ENCODE measurements around the gene LZTS3. TPM values are rescaled to one million over a fixed set of nuclear protein-coding genes. Genes with fewer than 3 reads are reported as not detected.

The LZTS3 gene
- total and polyA plus RNA-seq, 2 of the 13 experiments (the other 11 are each of a cell fraction or from before 2014, with no cell fraction given), result 10.1 to 31.3 TPM

- TF ChIP-seq ZNF34 (CRISPR knock-in tag; IDR thresholded peaks at IDR 0.05; ENCODE audit: borderline replicate concordance) (no peak; the same call in 1 of the 2 replicates), PHB2 (IDR thresholded peaks at IDR 0.05; ENCODE audit: partially characterized antibody) (no peak), PHF21A (CRISPR knock-in tag; IDR thresholded peaks at IDR 0.05) (no peak), ZNF841 (CRISPR knock-in tag; IDR thresholded peaks at IDR 0.05; ENCODE audit: borderline replicate concordance) (peak; percentile 64; the same call in 1 of the 2 replicates), ZNF709 (CRISPR knock-in tag; IDR thresholded peaks at IDR 0.05) (peak; percentile 5; the same call in 1 of the 2 replicates), ZNF782 (CRISPR knock-in tag; IDR thresholded peaks at IDR 0.05; ENCODE audit: borderline replicate concordance) (no peak), HOMEZ (CRISPR knock-in tag; IDR thresholded peaks at IDR 0.05; ENCODE audit: low read depth) (no peak), CHCHD3 (CRISPR knock-in tag; IDR thresholded peaks at IDR 0.05) (0 out of 2 replicates have a peak, but pooled peaks have one; percentile 27), ZNF367 (CRISPR knock-in tag; IDR thresholded peaks at IDR 0.05; ENCODE audit: borderline replicate concordance) (peak; percentile 66; the same call in 1 of the 2 replicates), ZBTB37 (CRISPR knock-in tag; IDR thresholded peaks at IDR 0.05) (peak; percentile 79; the same call in 1 of the 2 replicates), TERF1 (CRISPR knock-in tag; IDR thresholded peaks at IDR 0.05) (no peak; the same call in 1 of the 2 replicates), ZBTB33 (CRISPR knock-in tag; IDR thresholded peaks at IDR 0.05) (no peak), MYC (CRISPR knock-in tag; IDR thresholded peaks at IDR 0.05; ENCODE audit: borderline replicate concordance) (no peak), TAF15 (IDR thresholded peaks at IDR 0.05; ENCODE audit: low read depth, low read length, poor library complexity, severe bottlenecking) (no peak), SP140L (CRISPR knock-in tag; IDR thresholded peaks at IDR 0.05; ENCODE audit: borderline replicate concordance) (0 out of 2 replicates have a peak, but pooled peaks have one; percentile 32), ZNF672 (CRISPR knock-in tag; IDR thresholded peaks at IDR 0.05) (peak; percentile 65; the same call in 1 of the 2 replicates), ZNF205 (CRISPR knock-in tag; IDR thresholded peaks at IDR 0.05) (no peak), ZNF552 (CRISPR knock-in tag; IDR thresholded peaks at IDR 0.05; ENCODE audit: borderline replicate concordance) (no peak), PLRG1 (conservative IDR thresholded peaks at IDR 0.05) (no peak), NFRKB (IDR thresholded peaks at IDR 0.05) (no peak), ZNF747 (CRISPR knock-in tag; IDR thresholded peaks at IDR 0.05; ENCODE audit: borderline replicate concordance) (no peak), DBP (CRISPR knock-in tag; IDR thresholded peaks at IDR 0.05; ENCODE audit: not compliant biosample characterization) (no peak)
Observed at GRCh38 chr20:3203315-3204123, 30.2 kb upstream of the LZTS3 start (continued).
